Memory B cell (primary cell): ENCODE measurements around the gene OLIG1.

Source experiments
- ATAC-seq: fragments of 150-1000 bp; cut with Tn5 transposase; 2 replicates; pipeline ENCODE4 v1.10.0; 2021; ENCODE audit warnings: low read depth, mild to moderate bottlenecking, moderate library complexity
- DNase-seq, 2 donors: peaks; one replicate each; pipeline ENCODE4 v3.0.0; 2022; ENCODE audit warnings: low spot score in 2 of 2
- H3K27ac Mint-ChIP-seq: one replicate; pipeline ENCODE4 v1.8.0; 2022; ENCODE audit warnings: mild to moderate bottlenecking, moderate library complexity, mixed read lengths
- H3K27me3 Mint-ChIP-seq: one replicate; pipeline ENCODE4 v1.8.0; 2022; ENCODE audit warnings: mixed read lengths
- H3K36me3 Mint-ChIP-seq: one replicate; pipeline ENCODE4 v1.8.0; 2022; ENCODE audit warnings: mild to moderate bottlenecking, mixed read lengths
- H3K4me1 Mint-ChIP-seq: one replicate; pipeline ENCODE4 v1.8.0; 2022; ENCODE audit warnings: mixed read lengths
- H3K4me3 Mint-ChIP-seq: one replicate; pipeline ENCODE4 v1.8.0; 2022; ENCODE audit warnings: mild to moderate bottlenecking, moderate library complexity, mixed read lengths
- H3K9me3 Mint-ChIP-seq: one replicate; pipeline ENCODE4 v1.8.0; 2022; ENCODE audit warnings: mixed read lengths

Gene OLIG1

DNA sequence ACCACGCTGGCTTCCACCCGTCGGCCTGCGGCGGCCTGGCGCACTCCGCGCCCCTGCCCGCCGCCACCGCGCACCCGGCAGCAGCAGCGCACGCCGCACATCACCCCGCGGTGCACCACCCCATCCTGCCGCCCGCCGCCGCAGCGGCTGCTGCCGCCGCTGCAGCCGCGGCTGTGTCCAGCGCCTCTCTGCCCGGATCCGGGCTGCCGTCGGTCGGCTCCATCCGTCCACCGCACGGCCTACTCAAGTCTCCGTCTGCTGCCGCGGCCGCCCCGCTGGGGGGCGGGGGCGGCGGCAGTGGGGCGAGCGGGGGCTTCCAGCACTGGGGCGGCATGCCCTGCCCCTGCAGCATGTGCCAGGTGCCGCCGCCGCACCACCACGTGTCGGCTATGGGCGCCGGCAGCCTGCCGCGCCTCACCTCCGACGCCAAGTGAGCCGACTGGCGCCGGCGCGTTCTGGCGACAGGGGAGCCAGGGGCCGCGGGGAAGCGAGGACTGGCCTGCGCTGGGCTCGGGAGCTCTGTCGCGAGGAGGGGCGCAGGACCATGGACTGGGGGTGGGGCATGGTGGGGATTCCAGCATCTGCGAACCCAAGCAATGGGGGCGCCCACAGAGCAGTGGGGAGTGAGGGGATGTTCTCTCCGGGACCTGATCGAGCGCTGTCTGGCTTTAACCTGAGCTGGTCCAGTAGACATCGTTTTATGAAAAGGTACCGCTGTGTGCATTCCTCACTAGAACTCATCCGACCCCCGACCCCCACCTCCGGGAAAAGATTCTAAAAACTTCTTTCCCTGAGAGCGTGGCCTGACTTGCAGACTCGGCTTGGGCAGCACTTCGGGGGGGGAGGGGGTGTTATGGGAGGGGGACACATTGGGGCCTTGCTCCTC is 42.3 kb upstream of the OLIG1 start:
- H3K4me1 Mint-ChIP-seq = peaks cover 6% of the 10 kb centered on the region
- H3K27ac Mint-ChIP-seq = no peak overlapping the region

DNA sequence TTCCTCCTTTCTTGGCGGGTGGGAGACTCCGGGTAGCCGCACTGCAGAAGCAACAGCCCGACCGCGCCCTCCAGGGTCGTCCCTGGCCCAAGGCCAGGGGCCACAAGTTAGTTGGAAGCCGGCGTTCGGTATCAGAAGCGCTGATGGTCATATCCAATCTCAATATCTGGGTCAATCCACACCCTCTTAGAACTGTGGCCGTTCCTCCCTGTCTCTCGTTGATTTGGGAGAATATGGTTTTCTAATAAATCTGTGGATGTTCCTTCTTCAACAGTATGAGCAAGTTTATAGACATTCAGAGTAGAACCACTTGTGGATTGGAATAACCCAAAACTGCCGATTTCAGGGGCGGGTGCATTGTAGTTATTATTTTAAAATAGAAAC is 41.7 kb upstream of the OLIG1 start:
- Mint-ChIP-seq H3K27me3 (peaks cover 30% of the 10 kb centered on the region), H3K27ac (no peak overlapping the region), H3K9me3 (no peaks in the 10 kb centered on the region), H3K4me1 (peaks cover 6% of the 10 kb centered on the region), H3K36me3 (no peaks in the 10 kb centered on the region), H3K4me3 (peak overlapping the region; percentile 44)
- ATAC-seq (no peak), DNase-seq (no peak)

More for the DNA sequence above, 42.3 kb upstream of the OLIG1 start:
- Mint-ChIP-seq H3K36me3 (no peaks in the 10 kb centered on the region), H3K9me3 (no peaks in the 10 kb centered on the region), H3K27me3 (peaks cover 32% of the 10 kb centered on the region), H3K4me3 (no peak overlapping the region)
- ATAC-seq (no peak), DNase-seq (no peak)

DNA sequence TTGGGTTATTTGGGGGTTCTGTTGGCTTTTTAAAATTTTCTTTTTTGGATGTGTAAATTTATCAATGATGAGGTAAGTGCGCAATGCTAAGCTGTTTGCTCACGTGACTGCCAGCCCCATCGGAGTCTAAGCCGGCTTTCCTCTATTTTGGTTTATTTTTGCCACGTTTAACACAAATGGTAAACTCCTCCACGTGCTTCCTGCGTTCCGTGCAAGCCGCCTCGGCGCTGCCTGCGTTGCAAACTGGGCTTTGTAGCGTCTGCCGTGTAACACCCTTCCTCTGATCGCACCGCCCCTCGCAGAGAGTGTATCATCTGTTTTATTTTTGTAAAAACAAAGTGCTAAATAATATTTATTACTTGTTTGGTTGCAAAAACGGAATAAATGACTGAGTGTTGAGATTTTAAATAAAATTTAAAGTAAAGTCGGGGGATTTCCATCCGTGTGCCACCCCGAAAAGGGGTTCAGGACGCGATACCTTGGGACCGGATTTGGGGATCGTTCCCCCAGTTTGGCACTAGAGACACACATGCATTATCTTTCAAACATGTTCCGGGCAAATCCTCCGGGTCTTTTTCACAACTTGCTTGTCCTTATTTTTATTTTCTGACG is 41.1 kb upstream of the OLIG1 start:
- H3K9me3 Mint-ChIP-seq = no peaks in the 10 kb centered on the region
- no peak for DNase-seq
- ATAC-seq = no peak
- H3K4me1 Mint-ChIP-seq = peaks cover 6% of the 10 kb centered on the region
- no peaks in the 10 kb centered on the region for H3K36me3 Mint-ChIP-seq
- H3K27me3 Mint-ChIP-seq = peaks cover 30% of the 10 kb centered on the region
- H3K4me3 Mint-ChIP-seq = peak overlapping the region; percentile 16
- H3K27ac Mint-ChIP-seq = no peak overlapping the region

DNA sequence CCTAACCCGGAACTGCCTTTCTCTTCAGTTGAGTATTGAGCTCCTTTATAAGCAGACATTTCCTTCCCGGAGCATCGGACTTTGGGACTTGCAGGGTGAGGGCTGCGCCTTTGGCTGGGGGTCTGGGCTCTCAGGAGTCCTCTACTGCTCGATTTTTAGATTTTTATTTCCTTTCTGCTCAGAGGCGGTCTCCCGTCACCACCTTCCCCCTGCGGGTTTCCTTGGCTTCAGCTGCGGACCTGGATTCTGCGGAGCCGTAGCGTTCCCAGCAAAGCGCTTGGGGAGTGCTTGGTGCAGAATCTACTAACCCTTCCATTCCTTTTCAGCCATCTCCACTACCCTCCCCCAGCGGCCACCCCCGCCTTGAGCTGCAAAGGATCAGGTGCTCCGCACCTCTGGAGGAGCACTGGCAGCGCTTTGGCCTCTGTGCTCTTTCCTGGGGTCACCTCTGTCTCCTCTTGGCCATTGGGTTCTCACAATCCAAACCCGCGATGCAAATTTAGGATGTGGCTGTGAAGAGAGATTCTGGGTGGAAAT is 40.5 kb upstream of the OLIG1 start:
- ATAC-seq (no peak), DNase-seq (no peak)
- H3K27ac Mint-ChIP-seq = no peak overlapping the region
- H3K4me1 Mint-ChIP-seq = peaks cover 4% of the 10 kb centered on the region
- peak overlapping the region; percentile 16 for H3K4me3 Mint-ChIP-seq
- peaks cover 28% of the 10 kb centered on the region for H3K27me3 Mint-ChIP-seq
- H3K36me3 Mint-ChIP-seq = no peaks in the 10 kb centered on the region
- H3K9me3 Mint-ChIP-seq = no peaks in the 10 kb centered on the region

DNA sequence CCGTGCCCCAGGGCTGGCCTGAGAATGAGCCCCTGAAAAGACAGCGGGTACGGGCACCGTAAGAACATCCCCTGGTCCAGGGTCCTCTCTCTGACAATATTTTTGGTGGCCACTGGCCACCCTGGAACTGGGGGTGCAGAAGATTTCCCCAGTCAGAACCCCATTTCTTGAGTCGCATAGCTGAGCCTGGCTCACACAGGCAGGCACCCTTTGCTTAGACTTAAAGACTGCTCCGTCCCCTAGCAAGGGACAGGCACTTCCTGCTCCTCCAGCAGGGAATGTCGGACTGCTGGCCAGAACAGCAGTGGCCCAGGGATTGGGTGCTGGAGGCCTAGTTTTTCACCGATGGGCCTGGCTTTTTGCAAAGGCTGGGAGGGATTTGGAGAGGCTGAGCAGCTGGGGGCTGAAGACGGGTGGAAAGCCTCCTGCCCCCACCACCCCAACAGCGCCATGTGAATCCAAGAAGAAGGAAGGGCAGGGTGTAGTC is 39.9 kb upstream of the OLIG1 start:
- peaks cover 4% of the 10 kb centered on the region for H3K4me1 Mint-ChIP-seq
- DNase-seq = no peak
- no peak overlapping the region for H3K4me3 Mint-ChIP-seq
- no peaks in the 10 kb centered on the region for H3K9me3 Mint-ChIP-seq
- no peak overlapping the region for H3K27ac Mint-ChIP-seq
- no peak for ATAC-seq
- H3K36me3 Mint-ChIP-seq = no peaks in the 10 kb centered on the region
- H3K27me3 Mint-ChIP-seq = peaks cover 32% of the 10 kb centered on the region

DNA sequence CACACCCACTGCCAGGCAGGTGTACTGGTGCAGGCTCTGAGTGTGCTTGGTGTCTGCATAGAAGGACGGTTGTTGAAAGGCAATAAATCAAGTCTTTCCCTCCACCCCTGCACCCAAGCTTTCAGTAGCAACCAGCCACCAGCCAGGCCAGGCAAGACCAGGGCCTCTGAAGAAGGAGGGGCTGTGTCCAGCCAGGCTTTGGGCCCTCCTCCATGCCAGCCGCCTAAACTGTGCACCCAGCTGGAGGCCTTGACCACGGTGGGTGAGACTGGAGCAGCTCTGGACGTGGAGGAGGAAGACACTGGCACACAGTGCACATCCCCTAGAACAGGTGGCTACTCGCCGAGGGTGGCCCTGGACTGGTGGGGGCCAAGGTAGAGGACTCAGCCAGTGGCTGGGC is 39.3 kb upstream of the OLIG1 start:
- DNase-seq (no peak), ATAC-seq (no peak)
- H3K27me3 Mint-ChIP-seq = peaks cover 32% of the 10 kb centered on the region
- no peak overlapping the region for H3K27ac Mint-ChIP-seq
- peaks cover 4% of the 10 kb centered on the region for H3K4me1 Mint-ChIP-seq
- no peaks in the 10 kb centered on the region for H3K9me3 Mint-ChIP-seq
- H3K4me3 Mint-ChIP-seq = no peak overlapping the region
- H3K36me3 Mint-ChIP-seq = no peaks in the 10 kb centered on the region

DNA sequence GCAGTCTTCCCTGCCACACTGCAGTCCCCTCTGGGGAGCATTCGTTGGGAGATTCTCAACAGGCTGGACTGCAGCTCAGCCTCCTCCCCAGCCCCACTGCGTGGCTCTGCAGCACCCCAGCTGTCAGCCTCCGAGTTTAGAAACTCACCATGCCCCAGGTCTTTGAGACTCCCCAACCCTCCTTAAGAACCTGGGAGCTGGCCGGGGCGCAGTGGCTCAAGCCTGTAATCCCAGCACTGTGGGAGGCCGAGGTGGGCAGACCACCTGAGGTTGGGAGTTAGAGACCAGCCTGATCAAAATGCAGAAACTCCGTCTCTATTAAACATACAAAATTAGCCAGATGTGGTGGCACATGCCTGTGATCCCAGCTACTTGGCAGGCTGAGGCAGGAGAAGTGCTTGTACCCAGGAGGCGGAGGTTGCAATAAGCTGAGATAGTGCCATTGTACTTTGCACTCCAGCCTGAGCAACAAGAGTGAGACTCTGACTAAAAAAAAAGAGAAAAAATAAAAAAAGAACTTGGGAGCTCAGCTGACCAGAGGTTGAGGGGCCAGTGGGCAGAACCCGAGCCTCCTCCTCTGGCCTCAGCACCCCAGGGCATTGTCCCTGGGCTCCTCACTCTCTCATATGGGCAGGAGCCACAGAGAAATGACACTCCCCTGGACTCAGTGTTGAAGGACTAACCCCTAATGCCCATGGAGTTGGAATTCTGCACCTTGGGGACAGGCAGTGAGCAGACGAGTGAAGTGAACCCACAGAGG is 38.6 kb upstream of the OLIG1 start:
- no peak overlapping the region for H3K27ac Mint-ChIP-seq
- H3K36me3 Mint-ChIP-seq = no peaks in the 10 kb centered on the region
- peaks cover 4% of the 10 kb centered on the region for H3K4me1 Mint-ChIP-seq
- no peaks in the 10 kb centered on the region for H3K9me3 Mint-ChIP-seq
- peaks cover 28% of the 10 kb centered on the region for H3K27me3 Mint-ChIP-seq
- ATAC-seq (no peak), DNase-seq (no peak)
- H3K4me3 Mint-ChIP-seq = no peak overlapping the region

DNA sequence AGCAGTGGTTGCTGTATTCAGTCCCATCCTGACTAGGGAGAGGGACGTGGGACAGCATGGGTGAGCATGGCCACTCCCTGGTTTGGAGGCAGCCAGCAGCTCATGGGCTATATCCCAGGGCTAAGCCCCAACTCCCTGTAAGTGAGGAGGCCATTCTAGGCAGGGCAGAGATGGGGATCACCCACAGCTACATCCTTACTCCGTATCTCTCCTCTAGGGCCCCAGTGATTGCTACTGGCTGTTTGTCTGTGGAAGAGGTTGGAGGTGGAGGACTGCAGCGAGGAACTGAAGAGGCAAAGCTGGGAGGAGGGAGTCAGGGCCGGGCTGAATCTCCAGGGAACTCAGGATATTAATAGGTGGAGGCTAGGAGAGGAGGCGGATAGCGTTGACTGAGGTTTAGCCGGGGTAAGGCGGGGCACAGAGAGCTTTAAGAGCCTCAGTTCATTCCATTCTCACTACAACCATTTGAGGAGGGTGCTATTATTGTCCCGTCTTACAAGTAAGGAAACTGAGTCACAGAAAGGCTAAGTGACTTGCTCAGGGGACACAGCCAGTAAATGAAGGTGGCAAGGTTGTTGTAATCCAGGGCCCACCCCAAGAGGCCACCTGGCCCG is 37.4 kb upstream of the OLIG1 start:
- no peak for ATAC-seq
- H3K4me3 Mint-ChIP-seq = no peak overlapping the region
- peaks cover 8% of the 10 kb centered on the region for H3K4me1 Mint-ChIP-seq
- peaks cover 36% of the 10 kb centered on the region for H3K27me3 Mint-ChIP-seq
- no peak for DNase-seq
- H3K36me3 Mint-ChIP-seq = no peaks in the 10 kb centered on the region
- H3K9me3 Mint-ChIP-seq = no peaks in the 10 kb centered on the region
- H3K27ac Mint-ChIP-seq = no peak overlapping the region

DNA sequence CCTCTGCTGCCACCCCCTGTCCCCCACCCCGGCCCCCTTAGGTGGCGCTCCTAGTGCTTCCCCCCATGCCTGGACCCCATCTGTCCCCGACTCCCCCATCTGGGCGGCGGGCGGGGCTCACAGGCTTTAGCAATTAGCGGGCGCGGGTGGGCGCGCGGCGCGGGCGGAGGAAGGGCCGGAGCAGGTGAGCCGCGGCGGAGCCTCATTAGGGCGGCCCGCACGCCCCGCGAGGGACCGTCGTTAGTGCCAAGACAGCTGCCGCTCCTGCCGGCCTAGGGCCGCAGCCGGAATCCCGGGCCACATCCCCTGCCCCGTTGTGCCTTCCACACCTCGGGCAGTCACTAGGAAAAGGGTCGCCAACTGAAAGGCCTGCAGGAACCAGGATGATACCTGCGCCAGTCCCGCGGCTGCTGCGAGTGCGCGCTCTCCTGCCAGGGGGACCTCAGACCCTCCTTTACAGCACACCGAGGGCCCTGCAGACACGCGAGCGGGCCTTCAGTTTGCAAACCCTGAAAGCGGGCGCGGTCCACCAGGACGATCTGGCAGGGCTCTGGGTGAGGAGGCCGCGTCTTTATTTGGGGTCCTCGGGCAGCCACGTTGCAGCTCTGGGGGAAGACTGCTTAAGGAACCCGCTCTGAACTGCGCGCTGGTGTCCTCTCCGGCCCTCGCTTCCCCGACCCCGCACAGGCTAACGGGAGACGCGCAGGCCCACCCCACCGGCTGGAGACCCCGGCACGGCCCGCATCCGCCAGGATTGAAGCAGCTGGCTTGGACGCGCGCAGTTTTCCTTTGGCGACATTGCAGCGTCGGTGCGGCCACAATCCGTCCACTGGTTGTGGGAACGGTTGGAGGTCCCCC is 36.6 kb upstream of the OLIG1 start:
- no peaks in the 10 kb centered on the region for H3K9me3 Mint-ChIP-seq
- no peak overlapping the region for H3K27ac Mint-ChIP-seq
- H3K36me3 Mint-ChIP-seq = no peaks in the 10 kb centered on the region
- DNase-seq (no peak), ATAC-seq (no peak)
- H3K4me1 Mint-ChIP-seq = peaks cover 8% of the 10 kb centered on the region
- H3K4me3 Mint-ChIP-seq = no peak overlapping the region
- peaks cover 33% of the 10 kb centered on the region for H3K27me3 Mint-ChIP-seq

DNA sequence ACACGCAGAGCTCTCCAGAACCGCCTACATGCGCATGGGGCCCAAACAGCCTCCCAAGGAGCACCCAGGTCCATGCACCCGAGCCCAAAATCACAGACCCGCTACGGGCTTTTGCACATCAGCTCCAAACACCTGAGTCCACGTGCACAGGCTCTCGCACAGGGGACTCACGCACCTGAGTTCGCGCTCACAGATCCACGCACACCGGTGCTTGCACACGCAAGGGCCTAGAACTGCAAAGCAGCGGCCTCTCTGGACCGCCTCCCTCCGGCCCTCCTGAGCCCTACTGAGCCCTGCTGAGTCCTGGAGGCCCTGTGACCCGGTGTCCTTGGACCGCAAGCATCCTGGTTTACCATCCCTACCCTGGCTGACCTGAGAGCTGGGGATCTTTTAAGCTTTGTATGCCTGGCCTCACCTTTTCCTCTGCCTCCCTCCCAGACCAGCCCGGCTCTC is 36.0 kb upstream of the OLIG1 start:
- H3K27me3 Mint-ChIP-seq = peaks cover 34% of the 10 kb centered on the region
- H3K4me3 Mint-ChIP-seq = no peak overlapping the region
- H3K27ac Mint-ChIP-seq = no peak overlapping the region
- H3K36me3 Mint-ChIP-seq = no peaks in the 10 kb centered on the region
- DNase-seq (no peak), ATAC-seq (no peak)
- peaks cover 6% of the 10 kb centered on the region for H3K4me1 Mint-ChIP-seq
- no peaks in the 10 kb centered on the region for H3K9me3 Mint-ChIP-seq

DNA sequence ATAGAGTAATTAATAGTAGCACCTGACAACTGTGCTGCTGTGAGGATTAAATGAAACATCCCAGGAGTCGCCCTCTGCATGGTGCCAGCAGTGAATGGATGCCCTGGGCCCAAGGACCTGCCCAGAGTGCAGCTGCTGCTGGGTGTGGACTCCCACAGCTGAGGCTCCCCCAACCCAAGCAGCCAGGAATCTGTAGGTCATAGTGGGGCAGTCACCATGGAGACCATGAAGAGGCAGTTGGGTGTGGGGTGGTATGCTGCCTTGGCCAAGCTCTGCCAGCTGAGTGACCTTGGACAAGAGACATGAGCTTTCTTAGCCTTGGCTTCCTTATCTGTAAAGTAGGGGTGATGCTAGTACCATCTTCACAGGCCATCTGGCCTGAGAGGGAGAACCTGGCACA is 34.8 kb upstream of the OLIG1 start:
- Mint-ChIP-seq H3K27ac (no peak overlapping the region), H3K27me3 (peaks cover 26% of the 10 kb centered on the region), H3K9me3 (no peaks in the 10 kb centered on the region), H3K36me3 (no peaks in the 10 kb centered on the region), H3K4me3 (no peak overlapping the region), H3K4me1 (peaks cover 6% of the 10 kb centered on the region)
- ATAC-seq (no peak), DNase-seq (no peak)

DNA sequence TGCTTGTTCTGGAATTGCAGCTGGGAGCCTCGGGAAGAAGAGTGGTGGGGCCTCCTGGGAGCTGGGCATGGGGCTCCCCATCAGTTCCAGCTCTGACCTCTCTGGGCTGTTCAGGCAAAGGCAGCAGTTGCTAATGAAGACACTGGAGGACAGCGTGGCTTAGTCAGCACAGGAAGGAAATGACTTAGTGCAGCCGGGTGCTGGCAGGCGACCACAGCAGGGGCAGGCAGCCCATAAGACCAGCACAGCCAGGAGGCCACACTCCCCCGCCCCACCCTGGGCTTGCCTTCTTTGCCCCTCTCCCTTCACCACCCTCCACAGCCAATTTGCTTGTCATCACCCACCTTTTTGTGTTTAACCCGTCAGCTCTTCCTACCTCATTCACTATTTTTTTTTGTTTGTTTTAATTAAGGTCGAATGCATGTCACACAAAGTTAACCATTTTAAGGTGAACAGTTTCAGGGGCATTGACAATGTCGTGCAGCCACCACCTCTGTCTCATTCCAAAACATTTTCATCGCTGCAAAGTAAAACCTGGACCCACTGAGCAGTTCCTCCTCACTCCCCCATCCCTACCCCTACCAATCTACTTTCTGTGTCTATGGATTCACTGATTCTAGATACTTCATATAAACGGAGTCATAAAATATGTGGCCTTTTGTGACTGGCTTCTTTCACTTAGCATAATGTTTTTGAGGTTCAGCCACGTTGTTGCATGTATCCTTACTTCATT is 33.3 kb upstream of the OLIG1 start:
- Mint-ChIP-seq H3K36me3 (no peaks in the 10 kb centered on the region), H3K27ac (no peak overlapping the region), H3K4me3 (no peak overlapping the region), H3K4me1 (peaks cover 6% of the 10 kb centered on the region), H3K9me3 (peaks cover 2% of the 10 kb centered on the region), H3K27me3 (peaks cover 28% of the 10 kb centered on the region)
- DNase-seq (no peak), ATAC-seq (no peak)
